ENCODE data around the gene KRTAP10-10. TPM values are rescaled to one million over a fixed set of nuclear protein-coding genes. Genes with fewer than 3 reads are reported as not detected.
"Not testable (repeated sequence)": the region's sequence is repeated elsewhere in the genome, so short reads cannot be mapped to it uniquely, and the experiment has no call there.

The KRTAP10-10 gene
- total RNA-seq, 4 donors from 2014 or later, result 3.3 to 8.0 TPM; not detected in 2

DNA sequence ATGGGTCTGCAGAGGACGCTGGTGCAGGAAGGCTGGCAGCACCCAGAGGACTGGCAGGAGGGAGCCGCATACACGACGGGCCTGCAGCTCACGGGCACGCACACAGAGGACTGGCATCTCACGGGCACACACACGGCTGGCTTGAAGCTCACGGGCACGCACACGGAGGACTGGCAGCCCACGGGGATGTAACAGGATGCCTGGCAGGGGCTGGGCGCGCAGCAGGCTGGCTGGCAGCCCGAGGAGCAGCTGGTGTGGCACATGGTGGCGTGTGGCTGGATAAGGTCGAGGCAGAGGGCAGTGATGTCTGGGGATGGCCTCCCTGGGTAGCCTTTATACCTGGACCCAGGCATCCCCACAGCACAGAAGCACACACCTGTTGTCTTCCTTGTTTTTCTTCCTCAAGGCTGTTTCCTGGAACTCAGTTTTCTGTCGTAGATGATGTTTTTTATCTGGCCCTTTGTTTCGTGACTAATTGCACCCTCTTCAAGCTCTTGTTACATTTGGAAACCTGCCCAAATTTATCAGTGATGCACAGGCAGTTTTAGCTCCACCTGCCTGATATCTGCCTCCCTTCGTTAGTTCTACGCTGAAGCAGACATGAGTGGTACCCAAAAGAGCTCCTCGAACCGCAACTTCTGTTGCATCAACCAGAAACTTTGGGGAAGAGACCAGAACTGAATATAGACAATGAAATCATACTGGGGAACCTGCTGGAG, 44.9 kb downstream of the KRTAP10-10 start, which contains the start of gene KRTAP12-1:
TSS of gene KRTAP12-1 (minus strand) at position 303 of the 719 bp plus-strand sequence. CDS start at position 263, 40 bp downstream.
- 78% methylated on average over 11 of the region's 23 CpGs for WGBS
- Histone ChIP-seq H3K27ac (no peak within 1 kb of the TSS), H3K36me3 (no peaks in the 10 kb centered on the region), H3K4me1 (no peaks in the 10 kb centered on the region), H3K4me3 (no peak within 1 kb of the TSS), H3K27me3 (peaks cover 14% of the 10 kb centered on the region), H3K9me3 (no peaks in the 10 kb centered on the region)
- TF ChIP-seq EP300 (IDR thresholded peaks at IDR 0.05), result no peak
- TF ChIP-seq POLR2AphosphoS5 (IDR thresholded peaks at IDR 0.05), result no peak
- TF ChIP-seq, protein P1, sequence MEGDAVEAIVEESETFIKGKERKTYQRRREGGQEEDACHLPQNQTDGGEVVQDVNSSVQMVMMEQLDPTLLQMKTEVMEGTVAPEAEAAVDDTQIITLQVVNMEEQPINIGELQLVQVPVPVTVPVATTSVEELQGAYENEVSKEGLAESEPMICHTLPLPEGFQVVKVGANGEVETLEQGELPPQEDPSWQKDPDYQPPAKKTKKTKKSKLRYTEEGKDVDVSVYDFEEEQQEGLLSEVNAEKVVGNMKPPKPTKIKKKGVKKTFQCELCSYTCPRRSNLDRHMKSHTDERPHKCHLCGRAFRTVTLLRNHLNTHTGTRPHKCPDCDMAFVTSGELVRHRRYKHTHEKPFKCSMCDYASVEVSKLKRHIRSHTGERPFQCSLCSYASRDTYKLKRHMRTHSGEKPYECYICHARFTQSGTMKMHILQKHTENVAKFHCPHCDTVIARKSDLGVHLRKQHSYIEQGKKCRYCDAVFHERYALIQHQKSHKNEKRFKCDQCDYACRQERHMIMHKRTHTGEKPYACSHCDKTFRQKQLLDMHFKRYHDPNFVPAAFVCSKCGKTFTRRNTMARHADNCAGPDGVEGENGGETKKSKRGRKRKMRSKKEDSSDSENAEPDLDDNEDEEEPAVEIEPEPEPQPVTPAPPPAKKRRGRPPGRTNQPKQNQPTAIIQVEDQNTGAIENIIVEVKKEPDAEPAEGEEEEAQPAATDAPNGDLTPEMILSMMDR (IDR thresholded peaks at IDR 0.05), result no peak
- no peak for TF ChIP-seq POLR2A (IDR thresholded peaks at IDR 0.05)
- no peak for DNase-seq (ENCODE audit: low spot score in 2 of 2)

- TF ChIP-seq EP300 (IDR thresholded peaks at IDR 0.05) (no peak), POLR2AphosphoS5 (IDR thresholded peaks at IDR 0.05) (no peak), POLR2A (IDR thresholded peaks at IDR 0.05) (no peak)
- TF ChIP-seq, protein P1 (IDR thresholded peaks at IDR 0.05), result no peak
- no peaks in the 10 kb centered on the region for H3K4me1 ChIP-seq
- WGBS, result 77% methylated on average over 9 of the region's 15 CpGs
Measured at GRCh38 chr21:44682580-44683151, 45.5 kb downstream of the KRTAP10-10 start.

DNA sequence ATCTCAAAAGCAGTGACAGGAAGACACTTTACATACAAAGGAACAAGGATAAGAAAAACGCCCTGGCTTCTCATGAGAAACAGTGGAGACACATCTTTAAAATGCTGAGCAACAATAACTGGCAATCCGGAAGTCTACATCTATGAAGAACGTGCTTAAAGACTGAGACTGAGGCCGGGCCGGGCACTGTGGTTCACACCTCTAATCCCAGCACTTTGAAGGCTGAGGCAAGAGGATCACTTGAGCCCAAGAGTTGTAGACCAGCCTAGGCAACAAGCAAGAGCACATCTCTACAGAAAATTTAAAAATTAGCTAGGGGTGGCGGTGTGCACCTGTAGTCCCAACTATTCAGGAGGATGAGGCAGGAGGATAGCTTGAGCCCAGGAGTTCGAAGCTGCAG, 46.9 kb downstream of the KRTAP10-10 start:
- Histone ChIP-seq H3K9me3 (no peaks in the 10 kb centered on the region), H3K36me3 (no peaks in the 10 kb centered on the region), H3K4me1 (no peaks in the 10 kb centered on the region), H3K4me3 (no peak overlapping the region), H3K27me3 (peaks cover 33% of the 10 kb centered on the region), H3K27ac (no peak overlapping the region)
- DNase-seq (ENCODE audit: low spot score in 2 of 2), result no peak
- TF ChIP-seq, protein P1 (IDR thresholded peaks at IDR 0.05), result no peak
- TF ChIP-seq POLR2A (IDR thresholded peaks at IDR 0.05) (no peak), POLR2AphosphoS5 (IDR thresholded peaks at IDR 0.05) (no peak), EP300 (IDR thresholded peaks at IDR 0.05) (no peak)
- WGBS, result 86% methylated on average over 7 of the region's 7 CpGs

More at GRCh38 chr21:44682580-44683151, 45.5 kb downstream of the KRTAP10-10 start:
- DNase-seq (ENCODE audit: low spot score in 2 of 2), result no peak
- Histone ChIP-seq H3K9me3 (no peaks in the 10 kb centered on the region), H3K36me3 (no peaks in the 10 kb centered on the region), H3K4me3 (no peak overlapping the region), H3K27me3 (peaks cover 20% of the 10 kb centered on the region), H3K27ac (no peak overlapping the region)

DNA sequence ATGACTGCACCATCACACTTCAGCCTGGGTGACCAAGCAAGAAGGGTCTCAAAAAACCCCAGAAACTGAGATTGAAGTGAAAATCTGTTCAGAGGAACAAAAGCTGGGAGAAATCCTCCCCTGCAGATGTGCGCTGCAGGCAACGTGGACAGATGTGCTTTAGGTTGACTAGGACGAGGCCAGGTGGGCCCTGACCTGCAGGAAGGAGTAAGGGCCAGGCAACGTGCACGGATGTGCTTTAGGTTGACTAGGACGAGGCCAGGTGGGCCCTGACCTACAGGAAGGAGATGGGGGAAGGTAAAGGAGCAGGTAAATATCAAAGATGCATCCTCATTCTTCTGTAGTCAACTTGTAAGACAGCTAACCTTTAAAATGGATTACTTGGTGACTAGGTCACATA, 47.3 kb downstream of the KRTAP10-10 start:
- 73% methylated on average over 6 of the region's 6 CpGs for WGBS
- no peak for TF ChIP-seq POLR2AphosphoS5 (IDR thresholded peaks at IDR 0.05)
- no peak for TF ChIP-seq EP300 (IDR thresholded peaks at IDR 0.05)
- TF ChIP-seq, protein P1 (IDR thresholded peaks at IDR 0.05), result no peak
- no peak for TF ChIP-seq POLR2A (IDR thresholded peaks at IDR 0.05)
- no peak for DNase-seq (ENCODE audit: low spot score in 2 of 2)
- no peak overlapping the region for H3K27ac ChIP-seq
- no peaks in the 10 kb centered on the region for H3K36me3 ChIP-seq
- H3K9me3 ChIP-seq, result no peaks in the 10 kb centered on the region
- peaks cover 33% of the 10 kb centered on the region for H3K27me3 ChIP-seq
- no peak overlapping the region for H3K4me3 ChIP-seq
- no peaks in the 10 kb centered on the region for H3K4me1 ChIP-seq

DNA sequence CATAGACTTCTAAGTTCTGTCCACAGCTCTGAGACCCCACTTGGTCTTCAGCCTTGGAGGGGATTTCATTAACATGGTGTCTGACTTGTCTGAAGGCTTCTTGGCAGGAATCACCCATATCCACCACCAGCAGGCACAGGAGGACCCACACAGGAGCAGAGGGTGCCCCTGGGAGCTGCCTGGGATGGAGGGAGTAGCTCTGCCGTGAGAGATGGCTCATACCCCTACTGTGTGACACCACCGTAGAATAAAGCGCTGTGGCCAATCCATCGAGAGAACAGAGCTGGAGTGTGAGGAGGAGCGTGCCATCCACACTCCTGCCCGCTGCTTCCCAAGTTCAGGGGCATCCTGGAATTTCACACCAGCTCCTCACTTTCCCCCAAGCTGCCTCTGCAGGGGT, 47.9 kb downstream of the KRTAP10-10 start:
- not testable (repeated sequence) for DNase-seq (ENCODE audit: low spot score in 2 of 2); H3K4me1 ChIP-seq; H3K27ac ChIP-seq; H3K4me3 ChIP-seq; H3K9me3 ChIP-seq; H3K36me3 ChIP-seq
- WGBS, result 89% methylated on average over 6 of the region's 6 CpGs
- peaks cover 33% of the 10 kb centered on the region for H3K27me3 ChIP-seq
